Measurements from ENCODE around the gene SPTAN1. TPM values are rescaled to one million over a fixed set of nuclear protein-coding genes. Genes with fewer than 3 reads are reported as not detected.
A peak's percentile ranks its signal among the peaks of the same experiment; 100 is the strongest.

SPTAN1 gene
- polyA plus RNA-seq, 2 of the 4 experiments (the other 2 are of a cell fraction): 104 to 122 TPM

DNA sequence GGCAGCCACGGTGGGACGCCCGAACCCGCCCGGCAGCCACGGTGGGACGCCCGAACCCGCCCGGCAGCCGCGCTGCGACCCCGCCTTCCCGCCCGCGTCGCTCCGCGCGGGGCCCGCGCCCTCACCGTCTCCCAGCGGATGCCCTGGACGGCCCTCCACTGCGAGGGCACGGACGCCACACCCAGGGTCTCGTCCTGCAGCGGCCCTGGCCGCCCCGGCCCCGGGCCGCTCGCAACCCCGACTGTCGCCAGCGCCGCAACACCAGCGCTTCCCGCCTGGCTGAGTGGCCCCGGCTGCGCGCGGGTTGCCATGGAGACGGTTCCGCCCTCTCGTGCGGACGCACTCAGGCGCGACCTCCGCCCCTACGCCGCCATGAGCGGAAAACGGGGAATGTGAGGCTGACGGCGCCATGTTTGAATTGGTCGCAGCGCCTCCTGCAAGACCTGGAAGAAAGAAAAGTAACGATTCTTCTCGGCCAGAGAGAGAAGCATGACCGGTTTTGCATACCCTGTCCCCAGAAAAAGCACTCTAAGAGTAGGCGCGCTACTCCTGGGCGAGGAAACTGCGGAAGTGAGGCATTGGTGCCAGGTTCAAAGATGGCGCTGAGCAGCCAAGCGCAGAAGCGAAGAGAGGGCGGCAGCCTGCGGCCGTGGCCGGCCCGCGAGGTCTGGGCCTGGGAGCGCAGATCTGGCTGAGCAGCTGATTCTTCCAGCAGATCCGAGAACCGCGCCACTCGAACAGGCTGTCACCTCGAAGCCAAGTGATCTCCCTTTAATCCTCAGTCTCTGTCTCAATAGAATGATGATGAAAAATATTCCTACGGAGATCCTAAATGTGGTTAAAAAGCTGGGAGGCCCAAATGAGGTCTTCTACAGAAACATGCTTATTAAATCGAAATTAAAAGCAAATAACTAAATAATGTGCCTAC, 104.3 kb downstream of the SPTAN1 start, which contains the start of gene DYNC2I2 (continued):
- no peak for TF ChIP-seq EP300 (IDR thresholded peaks at IDR 0.05)
- peak; percentile 80 for TF ChIP-seq MYC (IDR thresholded peaks at IDR 0.05; ENCODE audit: borderline replicate concordance, low read length)
- TF ChIP-seq TFCP2L1 (CRISPR knock-in tag; IDR thresholded peaks at IDR 0.05): peak; percentile 64; the same call in 1 of the 2 replicates
- no peak for TF ChIP-seq HOXA7 (CRISPR knock-in tag; IDR thresholded peaks at IDR 0.05)
- 0 out of 2 replicates have a peak, but pooled peaks have one; percentile 12 for TF ChIP-seq EHF (CRISPR knock-in tag; IDR thresholded peaks at IDR 0.05)
- no peak for TF ChIP-seq CHD4 (IDR thresholded peaks at IDR 0.05; ENCODE audit: borderline replicate concordance)
- TF ChIP-seq, protein P1, sequence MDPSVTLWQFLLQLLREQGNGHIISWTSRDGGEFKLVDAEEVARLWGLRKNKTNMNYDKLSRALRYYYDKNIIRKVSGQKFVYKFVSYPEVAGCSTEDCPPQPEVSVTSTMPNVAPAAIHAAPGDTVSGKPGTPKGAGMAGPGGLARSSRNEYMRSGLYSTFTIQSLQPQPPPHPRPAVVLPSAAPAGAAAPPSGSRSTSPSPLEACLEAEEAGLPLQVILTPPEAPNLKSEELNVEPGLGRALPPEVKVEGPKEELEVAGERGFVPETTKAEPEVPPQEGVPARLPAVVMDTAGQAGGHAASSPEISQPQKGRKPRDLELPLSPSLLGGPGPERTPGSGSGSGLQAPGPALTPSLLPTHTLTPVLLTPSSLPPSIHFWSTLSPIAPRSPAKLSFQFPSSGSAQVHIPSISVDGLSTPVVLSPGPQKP (IDR thresholded peaks at IDR 0.05; ENCODE audit: low read depth, low read length): no peak
- TF ChIP-seq EHMT2 (IDR thresholded peaks at IDR 0.05; ENCODE audit: low read depth): no peak
- no peak for TF ChIP-seq ZC3H11A (IDR thresholded peaks at IDR 0.05)
- TF ChIP-seq, protein P2, sequence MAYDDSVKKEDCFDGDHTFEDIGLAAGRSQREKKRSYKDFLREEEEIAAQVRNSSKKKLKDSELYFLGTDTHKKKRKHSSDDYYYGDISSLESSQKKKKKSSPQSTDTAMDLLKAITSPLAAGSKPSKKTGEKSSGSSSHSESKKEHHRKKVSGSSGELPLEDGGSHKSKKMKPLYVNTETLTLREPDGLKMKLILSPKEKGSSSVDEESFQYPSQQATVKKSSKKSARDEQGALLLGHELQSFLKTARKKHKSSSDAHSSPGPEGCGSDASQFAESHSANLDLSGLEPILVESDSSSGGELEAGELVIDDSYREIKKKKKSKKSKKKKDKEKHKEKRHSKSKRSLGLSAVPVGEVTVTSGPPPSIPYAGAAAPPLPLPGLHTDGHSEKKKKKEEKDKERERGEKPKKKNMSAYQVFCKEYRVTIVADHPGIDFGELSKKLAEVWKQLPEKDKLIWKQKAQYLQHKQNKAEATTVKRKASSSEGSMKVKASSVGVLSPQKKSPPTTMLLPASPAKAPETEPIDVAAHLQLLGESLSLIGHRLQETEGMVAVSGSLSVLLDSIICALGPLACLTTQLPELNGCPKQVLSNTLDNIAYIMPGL (CRISPR knock-in tag; IDR thresholded peaks at IDR 0.05; ENCODE audit: borderline replicate concordance): no peak
- TF ChIP-seq HEYL (CRISPR knock-in tag; IDR thresholded peaks at IDR 0.05): no peak
- TF ChIP-seq KDM1A (IDR thresholded peaks at IDR 0.05; ENCODE audit: low read depth): no peak
- TF ChIP-seq POLR2AphosphoS2 (conservative IDR thresholded peaks at IDR 0.05; ENCODE audit: low read length): no peak
- TF ChIP-seq CBX8 (IDR thresholded peaks at IDR 0.05): no peak
- TF ChIP-seq NPAS2 (CRISPR knock-in tag; IDR thresholded peaks at IDR 0.05; ENCODE audit: borderline replicate concordance): peak; percentile 43; the same call in 1 of the 2 replicates
- TF ChIP-seq MAX (IDR thresholded peaks at IDR 0.05): peak; percentile 93
- no peak for TF ChIP-seq NFE2L2 (conservative IDR thresholded peaks at IDR 0.05; ENCODE audit: low read length)
- no peak for TF ChIP-seq PHF8 (IDR thresholded peaks at IDR 0.05; ENCODE audit: borderline replicate concordance, low read depth)

DNA sequence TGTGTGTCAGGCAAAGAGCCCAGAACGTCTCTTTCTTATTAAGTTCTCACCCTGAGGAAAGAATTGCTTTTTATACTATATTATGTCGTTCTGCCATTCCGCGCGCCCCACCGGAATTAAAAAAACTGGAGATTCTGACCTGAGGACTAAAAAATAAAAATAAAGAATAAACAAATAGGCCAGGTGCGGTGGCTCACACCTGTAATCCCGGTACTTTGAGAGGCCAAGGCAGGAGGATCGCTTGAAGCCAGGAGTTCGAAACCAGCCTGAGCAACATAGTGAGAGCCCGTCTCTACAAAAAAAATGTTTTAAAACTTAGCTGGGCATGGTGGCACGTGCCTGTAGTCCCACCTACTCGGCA, 104.9 kb downstream of the SPTAN1 start:
- DNase-seq (ENCODE audit: low read depth in 1 of 2, low spot score in 1 of 2) (no peak), FAIRE-seq (no peak), ATAC-seq (no peak)
- Histone ChIP-seq H3K4me1 (peaks cover 4% of the 10 kb centered on the region; the same call in 1 of the 3 replicates), H3K27ac (peak overlapping the region; percentile 94 to 99), H3K4me3 (peak overlapping the region; percentile 84; the same call in 1 of the 3 replicates), H3K4me2 (peak overlapping the region; percentile 72), H3K9me3 (no peaks in the 10 kb centered on the region)
- ChIA-PET POLR2A (interaction anchor here (0.6 to 2.0 kb wide), 5 partner anchors 9 to 214 kb away, joined by 3 to 8 read pairs (median 4); partner anchors contain the start of gene SET), CTCF (interaction anchor here (0.7 to 1.6 kb wide), 5 partner anchors 9 to 108 kb away, joined by 3 to 8 read pairs (median 4); partner anchors contain the start of gene PKN3)
- WGBS (ENCODE audit: missing lambda C conversion rate): 92% methylated on average over 13 of the region's 13 CpGs
- TF ChIP-seq, protein P3, sequence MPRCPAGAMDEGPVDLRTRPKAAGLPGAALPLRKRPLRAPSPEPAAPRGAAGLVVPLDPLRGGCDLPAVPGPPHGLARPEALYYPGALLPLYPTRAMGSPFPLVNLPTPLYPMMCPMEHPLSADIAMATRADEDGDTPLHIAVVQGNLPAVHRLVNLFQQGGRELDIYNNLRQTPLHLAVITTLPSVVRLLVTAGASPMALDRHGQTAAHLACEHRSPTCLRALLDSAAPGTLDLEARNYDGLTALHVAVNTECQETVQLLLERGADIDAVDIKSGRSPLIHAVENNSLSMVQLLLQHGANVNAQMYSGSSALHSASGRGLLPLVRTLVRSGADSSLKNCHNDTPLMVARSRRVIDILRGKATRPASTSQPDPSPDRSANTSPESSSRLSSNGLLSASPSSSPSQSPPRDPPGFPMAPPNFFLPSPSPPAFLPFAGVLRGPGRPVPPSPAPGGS (IDR thresholded peaks at IDR 0.05): no peak
- TF ChIP-seq BHLHE40 (IDR thresholded peaks at IDR 0.05; ENCODE audit: low read depth, low read length) (no peak), RFX5 (IDR thresholded peaks at IDR 0.05) (no peak), CTCF (IDR thresholded peaks at IDR 0.05) (no peak), SMC3 (IDR thresholded peaks at IDR 0.05) (no peak), POLR2AphosphoS2 (conservative IDR thresholded peaks at IDR 0.05; ENCODE audit: low read length) (no peak), NPAS2 (CRISPR knock-in tag; IDR thresholded peaks at IDR 0.05; ENCODE audit: borderline replicate concordance) (no peak), MAFK (IDR thresholded peaks at IDR 0.05; ENCODE audit: partially characterized antibody) (no peak), RNF2 (IDR thresholded peaks at IDR 0.05; ENCODE audit: borderline replicate concordance, low read depth) (no peak), HEYL (CRISPR knock-in tag; IDR thresholded peaks at IDR 0.05) (no peak), ZNF302 (CRISPR knock-in tag; IDR thresholded peaks at IDR 0.05) (no peak), POLR2A (IDR thresholded peaks at IDR 0.05; ENCODE audit: low read length) (no peak), CBX2 (IDR thresholded peaks at IDR 0.05; ENCODE audit: borderline replicate concordance, low read depth) (no peak), ZSCAN20 (CRISPR knock-in tag; IDR thresholded peaks at IDR 0.05) (no peak), FOSB (CRISPR knock-in tag; IDR thresholded peaks at IDR 0.05) (no peak)
- TF ChIP-seq, protein P2 (CRISPR knock-in tag; IDR thresholded peaks at IDR 0.05; ENCODE audit: borderline replicate concordance): no peak

All from A549 (cell line).